ENCODE measurements around the gene PXYLP1. TPM values are rescaled to one million over a fixed set of nuclear protein-coding genes. Genes with fewer than 3 reads are reported as not detected.

PXYLP1 gene
- total and polyA plus RNA-seq, 10 of the 15 experiments (the other 5 are each of a cell fraction or from before 2014, with no cell fraction given) = 0.06 to 1.7 (median 0.35) TPM

DNA sequence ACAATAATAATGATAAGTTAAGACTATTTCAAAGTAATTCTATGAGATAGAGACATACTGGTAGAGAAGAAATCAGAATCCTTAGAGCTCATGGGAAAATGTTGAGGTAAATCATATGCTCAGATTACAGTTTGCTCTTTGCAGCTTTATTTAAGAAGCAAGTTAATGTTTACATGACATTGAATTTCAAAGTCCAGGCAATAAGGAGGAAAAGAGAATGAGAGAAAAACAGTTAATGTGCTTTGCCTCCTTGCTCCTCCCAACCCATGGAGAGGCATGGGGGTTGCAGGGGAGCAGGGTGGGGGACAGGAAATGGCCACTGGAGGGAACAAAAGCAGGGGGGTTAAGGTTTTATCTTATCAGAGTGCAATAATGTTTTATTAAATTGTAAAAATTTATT, 94.5 kb downstream of the PXYLP1 start:
- intact Hi-C loops (cut with micrococcal nuclease; ENCODE audit: unreplicated experiment) (no loop called here), in situ Hi-C loops (cut with MboI) (no loop called here)
- ChIA-PET POLR2A (interaction anchor here (1.0 to 1.5 kb wide), 3 partner anchors 9 to 11 kb away, joined by 3 to 5 read pairs (median 3); no protein-coding TSS in a partner anchor), SMC1A (ENCODE audit: uncharacterized antibody, unreplicated experiment) (interaction anchor here (0.7 to 9.9 kb wide), 8 partner anchors 9 to 77 kb away, joined by 3 to 98 read pairs (median 6); no protein-coding TSS in a partner anchor), CTCF (interaction anchor here (1.0 to 1.6 kb wide), 5 partner anchors 10 to 129 kb away, joined by 3 to 11 read pairs (median 3); no protein-coding TSS in a partner anchor), RAD21 (ENCODE audit: unreplicated experiment) (interaction anchor here (1.4 to 2.7 kb wide), 5 partner anchors 10 to 116 kb away, joined by 3 to 14 read pairs (median 6); no protein-coding TSS in a partner anchor)
- no peaks in the 10 kb centered on the region for H3K36me3 ChIP-seq (ENCODE audit: control insufficient read depth in 2 of 2, insufficient read depth in 2 of 2, low read length in 1 of 2)
- TF ChIP-seq HSF1 (IDR thresholded peaks at IDR 0.05; ENCODE audit: low read depth, low read length) = no peak
- TF ChIP-seq ZNF274 (IDR thresholded peaks at IDR 0.05; ENCODE audit: insufficient read depth, insufficient read length) = no peak
- no peak for TF ChIP-seq CUX1 (IDR thresholded peaks at IDR 0.05; ENCODE audit: insufficient replicate concordance, low read depth, low read length)
- TF ChIP-seq STAT1 (conservative IDR thresholded peaks at IDR 0.05) = no peak
- TF ChIP-seq, protein P1, sequence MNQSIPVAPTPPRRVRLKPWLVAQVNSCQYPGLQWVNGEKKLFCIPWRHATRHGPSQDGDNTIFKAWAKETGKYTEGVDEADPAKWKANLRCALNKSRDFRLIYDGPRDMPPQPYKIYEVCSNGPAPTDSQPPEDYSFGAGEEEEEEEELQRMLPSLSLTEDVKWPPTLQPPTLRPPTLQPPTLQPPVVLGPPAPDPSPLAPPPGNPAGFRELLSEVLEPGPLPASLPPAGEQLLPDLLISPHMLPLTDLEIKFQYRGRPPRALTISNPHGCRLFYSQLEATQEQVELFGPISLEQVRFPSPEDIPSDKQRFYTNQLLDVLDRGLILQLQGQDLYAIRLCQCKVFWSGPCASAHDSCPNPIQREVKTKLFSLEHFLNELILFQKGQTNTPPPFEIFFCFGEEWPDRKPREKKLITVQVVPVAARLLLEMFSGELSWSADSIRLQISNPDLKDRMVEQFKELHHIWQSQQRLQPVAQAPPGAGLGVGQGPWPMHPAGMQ (IDR thresholded peaks at IDR 0.05; ENCODE audit: borderline replicate concordance) = no peak
- no peak for TF ChIP-seq WRNIP1 (IDR thresholded peaks at IDR 0.05; ENCODE audit: borderline replicate concordance, low read depth, low read length)
- no peak for TF ChIP-seq POLR2A (IDR thresholded peaks at IDR 0.05; ENCODE audit: low read depth, low read length)
- no peak for TF ChIP-seq MEF2A (IDR thresholded peaks at IDR 0.05; ENCODE audit: insufficient read depth, low read depth, low read length)
- TF ChIP-seq RAD21 (IDR thresholded peaks at IDR 0.05; ENCODE audit: insufficient read depth, low read depth, low read length) = no peak
- no peak for TF ChIP-seq MXI1 (IDR thresholded peaks at IDR 0.05; ENCODE audit: low read depth, low read length)
- H3K4me1 ChIP-seq (ENCODE audit: control insufficient read depth, insufficient read depth, low read length) = peaks cover 19% of the 10 kb centered on the region
- no peak overlapping the region for H3K27ac ChIP-seq (ENCODE audit: control insufficient read depth, insufficient read depth)
- H4K20me1 ChIP-seq (ENCODE audit: control insufficient read depth, insufficient read depth) = no peaks in the 10 kb centered on the region
- H3K4me3 ChIP-seq = no peak overlapping the region
- no peak overlapping the region for H2AFZ ChIP-seq (ENCODE audit: control insufficient read depth, low read depth, low read length)
- DNase-seq (ENCODE audit: low read depth, low spot score) (no peak), FAIRE-seq (no peak), ATAC-seq (no peak)
- no peak overlapping the region for H3K4me2 ChIP-seq (ENCODE audit: control insufficient read depth, insufficient read depth)
- no peak overlapping the region for H3K9ac ChIP-seq (ENCODE audit: control insufficient read depth, insufficient read depth, low read length)
- H3K9me3 ChIP-seq (replicated peaks; ENCODE audit: control insufficient read depth, insufficient read depth, low read length) = no peaks in the 10 kb centered on the region; the same call in 2 of the 3 replicates
- H3K27me3 ChIP-seq (replicated peaks in 1 of 2; ENCODE audit: control insufficient read depth in 2 of 2, insufficient read depth in 2 of 2, low read length in 1 of 2) = no peaks in the 10 kb centered on the region
- no TSS peak for BruUV-seq (replicated peaks)
- no peaks in the 10 kb centered on the region for H3K79me2 ChIP-seq (ENCODE audit: control insufficient read depth, insufficient read depth, low read length)

Data from GM12878 (cell line).